22Rv1 (cell line): ENCODE measurements around the gene ZNF22.

Source experiments
- CTCF ChIP-seq: fragments of 450-650 bp; IDR thresholded peaks from 2 replicates; pipeline ENCODE4 v1.5.1; 2017; ENCODE audit warnings: mild to moderate bottlenecking
- ZFX ChIP-seq: fragments of 450-650 bp; IDR thresholded peaks from 2 replicates; pipeline ENCODE4 v1.6.1; 2017; ENCODE audit warnings: antibody characterized with exemption, borderline replicate concordance

- TF ChIP-seq CTCF (no peak), ZFX (no peak)
These were observed 45.2 kb upstream of the ZNF22 start for GRCh38 chr10:44955413-44956070.
